C4-2B (cell line): ENCODE measurements around the gene APLF.

ENCODE experiments used
- CTCF ChIP-seq: fragments of 450-650 bp; conservative IDR thresholded peaks from 2 replicates; pipeline ENCODE4 v1.5.1; 2017; ENCODE audit warnings: mild to moderate bottlenecking
- ZFX ChIP-seq: fragments of 450-650 bp; IDR thresholded peaks from 2 replicates; pipeline ENCODE4 v1.6.1; 2017

- TF ChIP-seq CTCF (no peak), ZFX (no peak)
Measured at GRCh38 chr2:68500649-68501048, 33.3 kb downstream of the APLF start.
